Measurements from ENCODE around the gene URI1. TPM values are rescaled to one million over a fixed set of nuclear protein-coding genes. Genes with fewer than 3 reads are reported as not detected.

URI1 gene
- total and polyA plus RNA-seq, 2 donors, result 51.4 to 59.6 TPM

DNA sequence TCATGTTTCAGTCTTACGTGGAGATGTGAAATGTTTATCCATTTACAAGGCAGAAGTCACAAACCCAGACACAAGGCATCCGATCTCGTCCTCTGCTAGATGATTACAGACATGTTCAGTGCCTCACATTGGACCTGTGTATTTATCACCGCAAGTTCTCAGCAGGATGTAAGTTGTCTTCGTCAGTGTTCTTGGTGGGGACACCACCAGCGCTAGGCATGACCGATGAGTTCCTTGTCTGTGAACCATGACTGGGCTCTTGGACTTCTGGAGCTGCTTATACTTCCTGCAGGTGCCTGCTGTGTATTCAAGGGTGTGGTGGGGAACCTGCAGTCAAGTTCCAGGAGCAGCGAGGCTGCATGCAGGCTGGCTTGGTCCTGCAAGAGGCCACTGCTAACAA lies 105.4 kb downstream of the URI1 start:
- H3K36me3 ChIP-seq (ENCODE audit: control insufficient read depth in 2 of 2, insufficient read depth in 2 of 2, low read length in 1 of 2), result no peaks in the 10 kb centered on the region
- DNase-seq (ENCODE audit: low read depth in 6 of 9, low spot score in 9 of 9), result no peak

GRCh38 chr19:30049226-30049625 lies 107.2 kb downstream of the URI1 start:
- Histone ChIP-seq H3K9me3 (ENCODE audit: control insufficient read depth in 2 of 2, insufficient read depth in 1 of 2, low read length in 1 of 2) (no peaks in the 10 kb centered on the region), H3K27me3 (ENCODE audit: control insufficient read depth in 2 of 2, insufficient read depth in 1 of 2, low read length in 1 of 2) (no peaks in the 10 kb centered on the region), H3K4me1 (ENCODE audit: control insufficient read depth in 2 of 2, insufficient read depth in 2 of 2, low read length in 2 of 2) (no peaks in the 10 kb centered on the region), H3K27ac (ENCODE audit: low read depth in 1 of 2, low read length in 1 of 2) (no peak overlapping the region), H3K36me3 (ENCODE audit: control insufficient read depth in 2 of 2, insufficient read depth in 2 of 2, low read length in 1 of 2) (no peaks in the 10 kb centered on the region), H3K4me3 (ENCODE audit: low read length in 2 of 2) (no peak overlapping the region)
- WGBS, result 98% methylated on average over 4 of the region's 4 CpGs
- DNase-seq (ENCODE audit: low read depth in 6 of 9, low spot score in 9 of 9), result no peak

More for the DNA sequence above, 105.4 kb downstream of the URI1 start:
- Histone ChIP-seq H3K27ac (ENCODE audit: low read depth in 1 of 2, low read length in 1 of 2) (no peak overlapping the region), H3K4me1 (ENCODE audit: control insufficient read depth in 2 of 2, insufficient read depth in 2 of 2, low read length in 2 of 2) (no peaks in the 10 kb centered on the region), H3K4me3 (ENCODE audit: low read length in 2 of 2) (no peak overlapping the region), H3K9me3 (ENCODE audit: control insufficient read depth in 2 of 2, insufficient read depth in 1 of 2, low read length in 1 of 2) (no peaks in the 10 kb centered on the region), H3K27me3 (ENCODE audit: control insufficient read depth in 2 of 2, insufficient read depth in 1 of 2, low read length in 1 of 2) (no peaks in the 10 kb centered on the region)
- WGBS, result 93% methylated on average over 8 of the region's 8 CpGs

DNA sequence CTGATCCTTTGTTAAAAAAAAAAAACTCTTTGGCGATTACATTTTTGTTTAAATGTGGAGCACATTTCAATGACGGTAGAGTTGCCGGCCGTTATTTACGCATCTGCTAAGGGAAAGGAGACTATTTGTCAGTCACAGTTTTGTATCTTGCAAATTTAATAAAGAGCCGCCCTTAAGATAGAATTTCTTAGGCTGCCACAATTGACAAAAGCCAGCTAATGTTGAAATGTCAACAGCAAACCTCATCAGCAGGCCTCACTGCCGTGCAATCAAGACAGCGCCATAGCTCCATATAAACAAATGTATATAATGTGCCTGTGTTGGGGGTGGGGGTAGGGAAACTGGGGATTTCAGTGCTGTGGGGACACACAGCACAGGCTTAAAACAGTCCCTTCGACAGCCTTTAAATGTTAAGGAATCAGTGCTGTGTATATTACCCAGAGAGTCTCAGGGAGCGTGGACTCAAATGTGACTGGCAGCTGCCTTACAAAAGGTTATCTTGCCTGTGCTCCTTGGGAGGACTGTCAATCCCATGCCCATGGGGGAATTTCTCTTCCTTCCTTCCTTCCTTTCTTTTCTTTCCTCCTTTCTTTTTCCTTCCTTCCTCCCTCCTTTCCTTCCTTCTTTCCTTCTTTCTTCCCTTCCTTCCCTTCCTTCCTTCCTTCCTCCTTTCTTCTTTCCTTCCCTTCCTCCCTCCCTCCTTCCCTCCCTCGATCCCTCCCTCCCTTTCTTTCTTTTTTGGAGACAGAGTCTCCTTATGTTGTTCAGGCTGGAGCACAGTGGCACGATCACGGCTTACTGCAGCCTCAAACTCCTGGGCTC lies 108.0 kb downstream of the URI1 start:
- H3K4me3 ChIP-seq (ENCODE audit: low read length in 2 of 2), result no peak overlapping the region
- no peaks in the 10 kb centered on the region for H3K36me3 ChIP-seq (ENCODE audit: control insufficient read depth in 2 of 2, insufficient read depth in 2 of 2, low read length in 1 of 2)
- 95% methylated on average over 13 of the region's 13 CpGs for WGBS
- H3K27ac ChIP-seq (ENCODE audit: low read depth in 1 of 2, low read length in 1 of 2), result no peak overlapping the region
- no peaks in the 10 kb centered on the region for H3K4me1 ChIP-seq (ENCODE audit: control insufficient read depth in 2 of 2, insufficient read depth in 2 of 2, low read length in 2 of 2)
- H3K9me3 ChIP-seq (ENCODE audit: control insufficient read depth in 2 of 2, insufficient read depth in 1 of 2, low read length in 1 of 2), result no peaks in the 10 kb centered on the region
- no peaks in the 10 kb centered on the region for H3K27me3 ChIP-seq (ENCODE audit: control insufficient read depth in 2 of 2, insufficient read depth in 1 of 2, low read length in 1 of 2)
- DNase-seq (ENCODE audit: low read depth in 6 of 9, low spot score in 9 of 9), result no peak

DNA sequence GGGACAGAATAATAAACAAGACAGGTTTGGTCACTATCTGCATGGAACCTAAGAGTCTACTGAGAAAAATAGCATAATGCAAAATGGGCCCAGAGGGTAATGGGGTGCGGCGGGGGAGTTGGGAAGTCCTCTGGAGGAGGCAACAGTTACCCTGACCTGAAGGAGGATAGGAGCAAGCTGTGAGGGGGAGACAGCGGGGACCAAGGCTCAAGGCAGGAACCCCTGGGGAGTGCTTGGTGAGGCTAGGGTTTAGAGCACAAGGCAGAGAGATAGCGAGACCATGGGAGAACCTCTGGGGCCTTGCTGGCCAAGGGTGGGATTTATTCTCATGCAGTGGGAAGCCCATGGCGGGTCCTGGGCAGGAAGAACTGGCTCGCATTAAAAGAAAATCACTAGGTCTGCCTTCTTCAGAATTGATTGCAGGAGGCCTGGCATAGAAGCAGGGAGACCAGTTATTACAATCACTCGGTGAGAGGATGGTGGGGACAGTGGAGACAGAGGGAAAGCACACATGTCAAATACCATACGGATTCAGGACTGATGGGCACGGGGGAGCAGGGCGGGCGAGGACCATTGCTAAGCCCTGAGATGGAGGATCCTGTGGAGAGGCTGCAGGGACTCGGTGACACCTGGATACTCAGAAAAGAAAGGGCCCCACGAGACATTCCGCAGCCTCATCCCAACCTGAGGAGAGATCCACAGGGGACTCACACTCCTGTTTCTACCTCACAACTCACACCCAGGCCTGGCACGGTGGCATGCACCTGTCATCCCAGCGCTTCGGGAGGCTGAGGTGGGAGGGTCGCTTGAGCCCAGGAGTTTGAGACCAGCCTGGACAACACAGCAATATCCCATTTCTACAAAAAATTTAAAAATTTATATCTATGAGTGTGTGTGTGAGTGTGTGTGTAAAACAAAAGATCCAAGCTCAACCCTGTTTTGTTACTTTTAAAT lies 110.4 kb downstream of the URI1 start:
- no peak overlapping the region for H3K27ac ChIP-seq (ENCODE audit: low read depth in 1 of 2, low read length in 1 of 2)
- H3K27me3 ChIP-seq (ENCODE audit: control insufficient read depth in 2 of 2, insufficient read depth in 1 of 2, low read length in 1 of 2), result no peaks in the 10 kb centered on the region
- no peaks in the 10 kb centered on the region for H3K36me3 ChIP-seq (ENCODE audit: control insufficient read depth in 2 of 2, insufficient read depth in 2 of 2, low read length in 1 of 2)
- WGBS, result 96% methylated on average over 18 of the region's 18 CpGs
- H3K9me3 ChIP-seq (ENCODE audit: control insufficient read depth in 2 of 2, insufficient read depth in 1 of 2, low read length in 1 of 2), result no peaks in the 10 kb centered on the region
- H3K4me3 ChIP-seq (ENCODE audit: low read length in 2 of 2), result no peak overlapping the region
- no peaks in the 10 kb centered on the region for H3K4me1 ChIP-seq (ENCODE audit: control insufficient read depth in 2 of 2, insufficient read depth in 2 of 2, low read length in 2 of 2)
- no peak for DNase-seq (ENCODE audit: low read depth in 6 of 9, low spot score in 9 of 9)

DNA sequence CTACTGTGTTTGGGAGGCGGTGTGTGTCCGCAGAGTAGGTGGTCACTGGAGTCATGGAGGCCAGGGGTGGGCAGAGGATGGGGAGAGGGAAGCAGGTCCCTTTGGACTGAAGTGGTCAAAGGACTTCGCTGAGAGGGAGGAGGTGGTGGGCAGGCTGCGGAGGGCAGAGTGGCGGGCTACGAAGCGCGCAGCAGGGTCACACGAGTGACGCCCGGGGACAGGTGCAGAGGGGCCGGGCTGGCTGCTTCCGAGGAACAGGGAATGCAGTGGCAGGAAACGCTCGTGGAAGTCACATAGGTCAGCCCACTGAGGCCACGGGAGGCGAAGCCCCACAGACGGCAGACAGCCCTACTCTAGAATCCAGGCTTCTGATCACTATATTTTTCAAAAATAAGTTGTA lies 111.5 kb downstream of the URI1 start:
- Histone ChIP-seq H3K27ac (ENCODE audit: low read depth in 1 of 2, low read length in 1 of 2) (no peak overlapping the region), H3K4me1 (ENCODE audit: control insufficient read depth in 2 of 2, insufficient read depth in 2 of 2, low read length in 2 of 2) (no peaks in the 10 kb centered on the region), H3K4me3 (ENCODE audit: low read length in 2 of 2) (no peak overlapping the region), H3K9me3 (ENCODE audit: control insufficient read depth in 2 of 2, insufficient read depth in 1 of 2, low read length in 1 of 2) (no peaks in the 10 kb centered on the region), H3K27me3 (ENCODE audit: control insufficient read depth in 2 of 2, insufficient read depth in 1 of 2, low read length in 1 of 2) (no peaks in the 10 kb centered on the region), H3K36me3 (ENCODE audit: control insufficient read depth in 2 of 2, insufficient read depth in 2 of 2, low read length in 1 of 2) (no peaks in the 10 kb centered on the region)
- no peak for DNase-seq (ENCODE audit: low read depth in 6 of 9, low spot score in 9 of 9)
- 95% methylated on average over 18 of the region's 18 CpGs for WGBS

- no peak for DNase-seq (ENCODE audit: low read depth in 6 of 9, low spot score in 9 of 9)
- no peaks in the 10 kb centered on the region for H3K9me3 ChIP-seq (ENCODE audit: control insufficient read depth in 2 of 2, insufficient read depth in 1 of 2, low read length in 1 of 2)
Observed at GRCh38 chr19:30054210-30054609, 112.2 kb downstream of the URI1 start.

DNA sequence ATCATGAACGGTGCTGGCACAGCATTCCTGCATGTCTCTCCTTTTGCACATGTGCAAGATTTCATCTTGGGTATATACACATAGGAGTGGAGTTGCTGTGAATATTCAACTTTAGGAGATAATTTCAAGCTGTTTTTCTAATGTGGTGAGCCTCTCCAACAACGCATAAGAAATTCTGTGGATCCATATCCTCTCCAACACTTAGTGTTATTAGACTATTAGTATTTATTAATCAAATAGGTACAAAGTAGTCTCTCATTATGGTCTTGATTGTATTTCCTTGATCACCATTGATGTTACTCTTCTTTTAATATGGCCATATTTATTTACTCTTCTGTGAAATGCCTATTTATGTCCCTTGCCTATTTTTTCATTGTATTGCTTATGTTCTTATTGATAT lies 114.5 kb downstream of the URI1 start:
- no peak for DNase-seq (ENCODE audit: low read depth in 6 of 9, low spot score in 9 of 9)
- no peaks in the 10 kb centered on the region for H3K36me3 ChIP-seq (ENCODE audit: control insufficient read depth in 2 of 2, insufficient read depth in 2 of 2, low read length in 1 of 2)
- H3K9me3 ChIP-seq (ENCODE audit: control insufficient read depth in 2 of 2, insufficient read depth in 1 of 2, low read length in 1 of 2), result peaks cover 0 to 2% of the 10 kb centered on the region in 2 donors
- H3K4me3 ChIP-seq (ENCODE audit: low read length in 2 of 2), result no peak overlapping the region
- H3K27ac ChIP-seq (ENCODE audit: low read depth in 1 of 2, low read length in 1 of 2), result no peak overlapping the region
- no peaks in the 10 kb centered on the region for H3K4me1 ChIP-seq (ENCODE audit: control insufficient read depth in 2 of 2, insufficient read depth in 2 of 2, low read length in 2 of 2)
- no peaks in the 10 kb centered on the region for H3K27me3 ChIP-seq (ENCODE audit: control insufficient read depth in 2 of 2, insufficient read depth in 1 of 2, low read length in 1 of 2)
- 96% methylated on average over 2 of the region's 2 CpGs for WGBS

More at GRCh38 chr19:30054210-30054609, 112.2 kb downstream of the URI1 start:
- no peaks in the 10 kb centered on the region for H3K4me1 ChIP-seq (ENCODE audit: control insufficient read depth in 2 of 2, insufficient read depth in 2 of 2, low read length in 2 of 2)
- WGBS, result 93% methylated on average over 2 of the region's 2 CpGs
- H3K27me3 ChIP-seq (ENCODE audit: control insufficient read depth in 2 of 2, insufficient read depth in 1 of 2, low read length in 1 of 2), result no peaks in the 10 kb centered on the region
- no peaks in the 10 kb centered on the region for H3K36me3 ChIP-seq (ENCODE audit: control insufficient read depth in 2 of 2, insufficient read depth in 2 of 2, low read length in 1 of 2)
- H3K27ac ChIP-seq (ENCODE audit: low read depth in 1 of 2, low read length in 1 of 2), result no peak overlapping the region
- H3K4me3 ChIP-seq (ENCODE audit: low read length in 2 of 2), result no peak overlapping the region

GRCh38 chr19:30059741-30060457 lies 117.9 kb downstream of the URI1 start:
- H3K9me3 ChIP-seq (ENCODE audit: control insufficient read depth in 2 of 2, insufficient read depth in 1 of 2, low read length in 1 of 2), result peaks cover 0 to 2% of the 10 kb centered on the region in 2 donors
- H3K4me1 ChIP-seq (ENCODE audit: control insufficient read depth in 2 of 2, insufficient read depth in 2 of 2, low read length in 2 of 2), result no peaks in the 10 kb centered on the region
- no peaks in the 10 kb centered on the region for H3K36me3 ChIP-seq (ENCODE audit: control insufficient read depth in 2 of 2, insufficient read depth in 2 of 2, low read length in 1 of 2)
- H3K4me3 ChIP-seq (ENCODE audit: low read length in 2 of 2), result no peak overlapping the region
- WGBS, result 97% methylated on average over 27 of the region's 27 CpGs
- DNase-seq (ENCODE audit: low read depth in 6 of 9, low spot score in 9 of 9), result no peak
- no peaks in the 10 kb centered on the region for H3K27me3 ChIP-seq (ENCODE audit: control insufficient read depth in 2 of 2, insufficient read depth in 1 of 2, low read length in 1 of 2)
- H3K27ac ChIP-seq (ENCODE audit: low read depth in 1 of 2, low read length in 1 of 2), result no peak overlapping the region

All from thymus (tissue), 11 donors.